Measurements from ENCODE around the gene TRPM3. TPM values are rescaled to one million over a fixed set of nuclear protein-coding genes. Genes with fewer than 3 reads are reported as not detected.

TRPM3 gene
- total RNA-seq, 4 donors from 2014 or later: 0.11 to 1.3 (median 0.21) TPM

DNA sequence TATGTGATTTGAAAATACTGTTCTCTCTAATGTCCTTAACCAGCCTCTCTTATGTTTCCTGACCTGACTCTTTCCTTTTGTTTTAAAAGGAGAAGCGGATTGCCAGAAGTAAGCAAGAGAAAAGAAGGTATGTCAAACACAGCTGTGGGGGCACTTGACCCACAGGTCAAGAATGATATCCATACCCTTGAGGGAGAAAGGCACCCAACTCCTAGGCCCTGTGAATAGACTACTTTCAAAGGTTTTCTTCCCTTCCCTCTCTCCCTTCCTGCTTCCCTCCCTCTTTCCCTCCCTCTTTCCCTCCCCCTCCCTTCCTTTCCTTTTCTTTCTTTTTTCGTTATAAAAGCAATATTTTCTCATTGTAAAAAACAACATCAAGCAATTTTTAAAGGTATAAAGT, 306.8 kb downstream of the TRPM3 start:
- no peaks in the 10 kb centered on the region for H3K9me3 ChIP-seq
- 64% methylated on average over 2 of the region's 2 CpGs for WGBS
- no peaks in the 10 kb centered on the region for H3K36me3 ChIP-seq
- H3K27me3 ChIP-seq: no peaks in the 10 kb centered on the region
- TF ChIP-seq, protein P1, sequence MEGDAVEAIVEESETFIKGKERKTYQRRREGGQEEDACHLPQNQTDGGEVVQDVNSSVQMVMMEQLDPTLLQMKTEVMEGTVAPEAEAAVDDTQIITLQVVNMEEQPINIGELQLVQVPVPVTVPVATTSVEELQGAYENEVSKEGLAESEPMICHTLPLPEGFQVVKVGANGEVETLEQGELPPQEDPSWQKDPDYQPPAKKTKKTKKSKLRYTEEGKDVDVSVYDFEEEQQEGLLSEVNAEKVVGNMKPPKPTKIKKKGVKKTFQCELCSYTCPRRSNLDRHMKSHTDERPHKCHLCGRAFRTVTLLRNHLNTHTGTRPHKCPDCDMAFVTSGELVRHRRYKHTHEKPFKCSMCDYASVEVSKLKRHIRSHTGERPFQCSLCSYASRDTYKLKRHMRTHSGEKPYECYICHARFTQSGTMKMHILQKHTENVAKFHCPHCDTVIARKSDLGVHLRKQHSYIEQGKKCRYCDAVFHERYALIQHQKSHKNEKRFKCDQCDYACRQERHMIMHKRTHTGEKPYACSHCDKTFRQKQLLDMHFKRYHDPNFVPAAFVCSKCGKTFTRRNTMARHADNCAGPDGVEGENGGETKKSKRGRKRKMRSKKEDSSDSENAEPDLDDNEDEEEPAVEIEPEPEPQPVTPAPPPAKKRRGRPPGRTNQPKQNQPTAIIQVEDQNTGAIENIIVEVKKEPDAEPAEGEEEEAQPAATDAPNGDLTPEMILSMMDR (IDR thresholded peaks at IDR 0.05): no peak
- no peak for TF ChIP-seq EP300 (IDR thresholded peaks at IDR 0.05)
- no peak for TF ChIP-seq POLR2AphosphoS5 (IDR thresholded peaks at IDR 0.05)
- TF ChIP-seq POLR2A (IDR thresholded peaks at IDR 0.05): no peak
- no peak for DNase-seq (ENCODE audit: low spot score in 2 of 2)
- no peak overlapping the region for H3K27ac ChIP-seq
- no peak overlapping the region for H3K4me3 ChIP-seq
- H3K4me1 ChIP-seq: no peaks in the 10 kb centered on the region

- TF ChIP-seq EP300 (IDR thresholded peaks at IDR 0.05) (no peak), POLR2AphosphoS5 (IDR thresholded peaks at IDR 0.05) (no peak), POLR2A (IDR thresholded peaks at IDR 0.05) (no peak)
- Histone ChIP-seq H3K27me3 (no peaks in the 10 kb centered on the region), H3K36me3 (no peaks in the 10 kb centered on the region), H3K27ac (no peak overlapping the region), H3K4me1 (no peaks in the 10 kb centered on the region), H3K4me3 (no peak overlapping the region), H3K9me3 (no peaks in the 10 kb centered on the region)
- 95% methylated on average over 2 of the region's 2 CpGs for WGBS
- no peak for DNase-seq (ENCODE audit: low spot score in 2 of 2)
These were observed 308.3 kb downstream of the TRPM3 start for GRCh38 chr9:70813141-70813540.

GRCh38 chr9:70811638-70812037, 309.8 kb downstream of the TRPM3 start:
- H3K9me3 ChIP-seq: no peaks in the 10 kb centered on the region
- H3K27ac ChIP-seq: no peak overlapping the region
- DNase-seq (ENCODE audit: low spot score in 2 of 2): no peak
- TF ChIP-seq, protein P1 (IDR thresholded peaks at IDR 0.05): no peak
- TF ChIP-seq POLR2AphosphoS5 (IDR thresholded peaks at IDR 0.05): no peak
- no peak for TF ChIP-seq POLR2A (IDR thresholded peaks at IDR 0.05)
- no peak for TF ChIP-seq EP300 (IDR thresholded peaks at IDR 0.05)
- H3K4me1 ChIP-seq: no peaks in the 10 kb centered on the region
- H3K27me3 ChIP-seq: no peaks in the 10 kb centered on the region
- 72% methylated on average over 1 of the region's 1 CpG for WGBS
- no peak overlapping the region for H3K4me3 ChIP-seq
- no peaks in the 10 kb centered on the region for H3K36me3 ChIP-seq

- no peak for TF ChIP-seq POLR2AphosphoS5 (IDR thresholded peaks at IDR 0.05)
- no peak for TF ChIP-seq POLR2A (IDR thresholded peaks at IDR 0.05)
- no peak for TF ChIP-seq EP300 (IDR thresholded peaks at IDR 0.05)
- TF ChIP-seq, protein P1 (IDR thresholded peaks at IDR 0.05): no peak
- Histone ChIP-seq H3K27me3 (no peaks in the 10 kb centered on the region), H3K9me3 (no peaks in the 10 kb centered on the region), H3K36me3 (no peaks in the 10 kb centered on the region), H3K4me3 (no peak overlapping the region), H3K4me1 (peaks cover 4% of the 10 kb centered on the region), H3K27ac (no peak overlapping the region)
- 82% methylated on average over 2 of the region's 2 CpGs for WGBS
- no peak for DNase-seq (ENCODE audit: low spot score in 2 of 2)
These were observed 314.5 kb downstream of the TRPM3 start for GRCh38 chr9:70806875-70807274.

- Histone ChIP-seq H3K4me3 (no peak overlapping the region), H3K27ac (no peak overlapping the region), H3K27me3 (no peaks in the 10 kb centered on the region), H3K36me3 (no peaks in the 10 kb centered on the region), H3K4me1 (peaks cover 4% of the 10 kb centered on the region), H3K9me3 (no peaks in the 10 kb centered on the region)
- TF ChIP-seq, protein P1 (IDR thresholded peaks at IDR 0.05): no peak
- TF ChIP-seq POLR2A (IDR thresholded peaks at IDR 0.05) (no peak), EP300 (IDR thresholded peaks at IDR 0.05) (no peak), POLR2AphosphoS5 (IDR thresholded peaks at IDR 0.05) (no peak)
- 36% methylated on average over 6 of the region's 6 CpGs for WGBS
- no peak for DNase-seq (ENCODE audit: low spot score in 2 of 2)
These were observed 315.5 kb downstream of the TRPM3 start for GRCh38 chr9:70805949-70806348.
